HG03439 (cell line): ENCODE results near the gene FOXD1.

ENCODE experiments used
- ATAC-seq: cut with Tn5 transposase; IDR thresholded peaks from one replicate; pipeline ENCODE4 v1.9.1; 2021; ENCODE audit warnings: mild to moderate bottlenecking, moderate library complexity; ENCODE audit not compliant: unreplicated experiment

The FOXD1 gene

DNA sequence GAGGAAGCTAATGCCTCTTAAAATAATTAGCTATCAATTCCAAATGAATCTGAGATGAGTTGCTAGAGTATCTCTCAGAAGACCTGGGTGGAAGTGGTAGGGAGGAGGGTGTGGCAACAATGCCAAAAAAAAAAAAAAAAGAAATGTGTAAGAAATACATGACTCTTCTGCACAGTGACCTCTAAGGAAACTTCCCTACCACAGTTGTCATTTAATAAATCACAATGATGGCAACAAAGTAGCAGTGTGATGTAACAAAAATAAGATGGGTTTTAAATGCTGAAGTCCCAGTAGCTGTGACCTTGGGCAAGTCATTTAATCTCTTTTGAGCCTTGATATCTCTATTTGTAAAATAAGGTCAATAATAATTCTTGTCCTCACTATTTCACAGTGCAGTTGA, 7.2 kb downstream of the FOXD1 start:
- ATAC-seq, result no peak

DNA sequence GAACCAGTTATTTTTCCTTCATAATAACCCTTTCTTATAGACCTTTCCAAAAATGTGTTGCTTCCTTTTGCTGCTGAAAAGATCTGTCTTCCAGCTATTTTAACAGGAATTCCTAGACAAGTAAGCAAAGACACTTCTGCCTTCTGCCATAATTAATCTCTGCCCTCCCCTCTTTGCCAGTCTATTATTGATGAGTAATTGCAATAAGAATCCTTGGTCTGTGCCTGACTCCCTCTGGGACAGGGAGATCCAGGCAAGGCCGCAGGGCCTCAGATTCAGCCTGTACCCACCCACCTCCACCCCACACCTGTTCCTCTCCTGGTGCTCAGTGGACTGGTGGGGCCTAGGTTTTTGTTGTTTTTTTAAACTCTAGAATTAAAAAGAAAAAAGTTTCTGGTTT, 8.3 kb downstream of the FOXD1 start:
- no peak for ATAC-seq

DNA sequence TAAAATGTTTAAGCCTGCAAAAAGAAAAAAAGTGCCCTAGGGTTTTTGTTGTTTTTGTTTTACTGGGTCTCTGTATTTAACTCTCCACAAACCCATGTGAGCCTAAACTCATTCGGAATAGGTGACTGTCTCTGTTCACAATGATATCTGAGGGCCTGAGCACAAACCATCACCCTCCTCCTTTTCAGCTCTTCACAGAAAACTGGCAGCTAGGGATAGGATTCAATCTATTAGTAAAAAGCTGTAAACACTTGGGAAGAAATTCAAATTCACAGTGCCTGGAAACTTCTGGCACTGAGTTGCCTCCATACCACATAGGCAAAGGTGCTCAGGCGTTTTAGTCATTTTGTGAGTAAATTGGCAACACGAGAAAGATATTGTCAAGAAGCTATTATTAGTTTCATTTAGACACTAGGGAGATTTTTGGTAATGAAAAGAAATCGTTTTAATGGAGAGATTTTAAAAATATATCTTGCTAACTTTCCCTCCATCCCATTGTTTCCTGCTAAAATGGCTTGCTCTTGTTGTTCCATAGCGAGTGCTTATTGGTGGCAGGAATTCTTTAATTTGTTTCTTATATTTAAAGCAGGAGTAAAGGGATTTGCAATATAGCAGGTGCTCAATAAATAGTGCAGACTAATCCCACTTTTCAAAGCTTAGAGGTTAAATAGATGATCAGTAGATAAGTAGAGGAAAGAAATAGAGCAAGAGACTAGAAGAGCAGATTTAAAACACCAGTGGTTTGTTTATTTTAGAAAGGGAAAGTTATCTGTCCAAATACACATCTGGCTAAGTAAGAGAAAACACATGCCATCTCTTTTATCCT, 9.7 kb downstream of the FOXD1 start:
- ATAC-seq, result no peak

DNA sequence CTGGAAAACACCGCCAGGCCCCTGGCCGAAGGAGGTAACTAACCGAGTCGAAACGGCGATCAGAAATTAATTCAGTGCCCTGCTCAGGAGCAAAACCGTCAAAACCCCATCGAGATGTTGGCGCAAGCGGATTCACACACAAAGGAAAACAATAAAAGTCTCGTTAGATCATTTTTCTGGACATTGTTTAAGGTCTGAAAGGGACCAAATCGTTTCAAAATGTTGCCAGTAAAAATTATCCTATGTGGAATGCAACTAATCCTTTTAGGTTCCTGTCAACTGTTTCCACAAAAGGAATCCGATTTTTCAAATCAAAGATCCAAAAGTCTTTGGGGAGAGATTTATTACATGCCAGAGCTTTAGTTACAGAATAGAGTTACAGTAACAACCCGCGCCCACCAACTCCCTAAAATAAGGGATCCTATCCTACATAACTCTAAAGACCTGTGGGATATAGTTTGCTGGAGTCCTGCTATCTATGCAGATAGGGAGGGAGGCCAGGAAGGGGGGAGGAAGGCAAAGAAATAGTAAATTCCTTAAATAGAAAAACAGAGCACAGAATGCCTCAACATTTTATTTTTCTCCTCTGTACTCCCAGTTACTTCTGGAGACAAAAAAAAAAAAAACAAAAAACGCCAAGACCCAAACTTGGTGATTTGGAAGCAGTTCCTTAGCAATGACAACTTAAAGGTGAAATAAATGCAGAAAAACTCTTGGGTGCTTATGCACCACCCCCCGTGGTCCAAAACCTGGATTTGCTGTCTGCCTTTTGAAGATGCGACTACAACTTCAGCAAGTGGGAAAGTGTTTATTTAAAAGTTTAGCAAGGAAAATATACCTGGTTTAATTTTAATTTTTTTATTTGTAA, 10.6 kb downstream of the FOXD1 start:
- no peak for ATAC-seq

DNA sequence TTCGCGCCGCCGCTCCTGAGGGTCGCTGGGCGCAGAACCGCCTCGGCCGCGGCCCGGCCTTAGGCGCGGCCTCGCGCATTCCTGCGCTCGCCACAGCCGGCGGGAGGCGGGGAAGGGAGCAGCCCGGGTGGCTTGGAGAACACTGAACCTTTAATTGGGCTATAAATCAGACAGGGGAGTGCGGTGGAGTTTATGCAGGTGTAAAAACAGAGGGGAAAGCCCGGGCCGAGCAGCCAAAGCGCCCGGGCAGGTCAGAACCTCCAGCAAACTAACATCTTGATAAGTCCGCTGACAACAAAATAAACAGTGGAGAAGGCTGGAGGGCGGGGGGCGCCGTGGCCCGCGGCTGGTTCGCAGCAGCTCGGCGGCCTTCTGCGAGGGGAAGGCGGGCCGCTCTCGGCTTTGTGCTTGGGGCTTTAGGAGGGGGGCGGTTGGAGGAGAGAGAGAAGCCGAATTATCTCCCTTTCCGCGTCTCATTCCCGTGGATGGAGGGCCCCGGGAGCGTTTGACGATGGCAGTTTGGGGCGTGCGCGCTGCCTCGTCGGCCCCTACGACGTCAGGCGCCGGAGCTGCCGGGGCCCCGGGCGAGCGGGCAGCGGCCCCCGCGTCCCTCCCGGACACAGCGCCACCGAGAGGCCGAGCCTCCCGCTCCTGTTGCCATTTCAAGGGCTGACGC, 11.3 kb downstream of the FOXD1 start:
- no peak for ATAC-seq

DNA sequence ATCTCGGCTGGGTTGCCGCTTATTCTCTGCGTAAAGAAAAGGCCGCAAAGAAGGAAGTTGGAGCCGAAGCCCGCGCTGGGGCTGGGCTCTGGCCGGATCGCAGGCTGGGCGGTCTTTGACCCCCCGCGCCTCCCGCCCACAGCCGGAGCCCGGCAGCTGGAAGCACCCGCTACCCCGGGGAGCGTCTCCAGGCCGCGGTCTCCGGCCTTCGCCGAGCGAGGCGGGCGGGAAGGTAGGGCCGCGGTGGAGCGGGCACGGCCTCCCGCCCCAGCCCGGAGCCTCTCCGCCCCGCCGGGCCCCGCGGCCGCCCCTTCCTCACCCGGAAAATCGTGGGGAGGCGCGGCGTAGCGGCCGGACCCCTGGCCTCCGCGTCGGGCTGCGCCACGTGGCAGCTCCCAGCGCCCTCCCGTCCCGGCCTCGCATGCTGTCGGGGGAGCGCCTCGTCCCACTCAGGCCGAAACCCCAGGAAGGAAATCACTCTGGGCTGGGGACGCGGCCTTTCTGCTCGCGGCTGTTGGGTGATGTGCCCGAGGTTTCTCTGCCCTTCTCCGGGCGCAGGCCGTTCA, 12.0 kb downstream of the FOXD1 start:
- no peak for ATAC-seq

DNA sequence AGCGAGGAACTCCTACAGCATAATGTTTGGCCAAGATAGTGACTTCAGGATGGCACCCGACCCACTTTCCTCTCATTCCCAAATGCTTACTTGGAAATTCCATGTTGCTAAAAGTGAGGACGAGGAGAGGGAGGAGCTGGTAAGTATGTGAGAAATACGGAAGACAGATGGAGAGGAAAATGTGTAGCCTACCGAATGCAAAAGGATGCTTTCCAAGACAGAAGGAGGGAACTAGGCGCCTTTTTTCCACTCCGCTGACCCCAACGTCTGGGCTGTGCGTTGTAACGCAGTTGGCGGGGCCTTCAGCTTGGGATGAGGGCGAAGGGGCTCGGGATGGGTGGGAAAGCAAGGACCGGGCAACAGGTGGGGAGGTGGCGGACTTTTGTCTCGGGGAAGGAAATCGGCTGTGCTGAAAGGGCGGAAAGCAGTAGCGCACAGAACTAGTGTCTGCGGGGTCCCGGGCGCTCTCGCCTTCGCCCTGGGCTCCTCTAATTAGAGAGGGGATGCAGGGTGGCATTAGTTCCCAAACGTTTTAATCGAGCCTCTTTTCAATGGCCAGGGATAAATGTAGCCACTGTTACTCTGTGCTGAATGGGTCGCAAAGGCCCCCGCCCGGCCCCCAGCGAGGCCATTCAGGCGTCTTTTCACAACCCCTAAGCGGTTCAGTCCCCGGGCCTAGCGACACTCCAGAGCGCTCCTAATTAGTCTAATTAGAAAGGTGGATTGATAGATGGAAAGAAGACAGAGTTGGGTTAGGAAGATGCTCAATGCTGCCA, 12.6 kb downstream of the FOXD1 start:
- ATAC-seq, result no peak

DNA sequence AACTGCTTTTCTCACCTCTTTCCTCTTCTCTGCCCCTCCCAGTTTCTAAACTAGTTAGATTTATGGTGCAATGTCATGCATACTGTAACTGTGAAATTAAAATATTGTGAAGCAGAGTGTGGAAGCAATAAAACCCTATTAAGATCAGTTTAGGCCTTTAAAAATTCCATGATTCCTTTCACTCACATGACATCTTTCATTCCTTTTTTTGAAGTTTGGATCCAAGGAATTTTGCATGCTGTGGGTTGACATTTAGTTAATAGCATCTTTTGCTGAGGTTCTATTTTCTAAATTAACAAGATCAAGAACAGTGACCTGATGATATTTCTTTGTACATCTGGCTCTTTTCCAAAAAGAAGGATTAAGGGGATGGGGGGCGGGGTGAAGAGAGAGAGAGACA, 13.7 kb downstream of the FOXD1 start:
- no peak for ATAC-seq

DNA sequence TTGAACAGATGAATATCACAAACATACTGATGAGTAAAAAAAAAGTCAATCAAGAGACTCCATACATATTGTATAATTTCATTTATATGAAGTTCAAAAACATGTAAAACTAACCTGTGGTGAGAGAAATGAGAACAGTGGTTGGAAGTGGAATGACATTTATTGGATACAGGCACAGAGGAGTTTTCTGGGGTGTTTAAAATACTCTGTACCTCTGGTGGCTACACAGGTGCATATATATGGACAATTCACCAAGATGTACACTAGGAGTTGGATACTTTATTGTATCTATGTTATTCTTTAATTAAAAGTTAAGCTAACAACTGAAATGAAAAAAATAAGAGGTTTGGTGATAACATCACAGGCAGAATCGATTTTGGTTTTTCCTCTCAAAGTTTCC, 14.1 kb downstream of the FOXD1 start:
- no peak for ATAC-seq

DNA sequence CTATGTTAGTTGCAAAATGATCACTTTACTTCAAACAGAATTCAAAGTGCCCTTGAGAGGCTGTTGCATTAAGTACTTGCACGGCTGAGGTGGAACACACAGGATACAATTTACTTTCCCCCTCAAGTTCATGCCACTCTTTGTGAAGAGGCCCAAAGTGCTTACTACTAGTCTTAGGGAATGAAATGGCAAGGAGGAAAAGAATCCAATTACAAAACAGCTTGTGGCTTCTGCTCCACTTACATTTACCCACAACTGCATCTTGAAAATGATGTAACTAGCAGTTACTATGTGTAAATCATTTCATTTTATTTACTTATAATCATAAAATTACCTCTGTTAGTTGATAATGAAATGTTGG, 14.6 kb downstream of the FOXD1 start:
- no peak for ATAC-seq

DNA sequence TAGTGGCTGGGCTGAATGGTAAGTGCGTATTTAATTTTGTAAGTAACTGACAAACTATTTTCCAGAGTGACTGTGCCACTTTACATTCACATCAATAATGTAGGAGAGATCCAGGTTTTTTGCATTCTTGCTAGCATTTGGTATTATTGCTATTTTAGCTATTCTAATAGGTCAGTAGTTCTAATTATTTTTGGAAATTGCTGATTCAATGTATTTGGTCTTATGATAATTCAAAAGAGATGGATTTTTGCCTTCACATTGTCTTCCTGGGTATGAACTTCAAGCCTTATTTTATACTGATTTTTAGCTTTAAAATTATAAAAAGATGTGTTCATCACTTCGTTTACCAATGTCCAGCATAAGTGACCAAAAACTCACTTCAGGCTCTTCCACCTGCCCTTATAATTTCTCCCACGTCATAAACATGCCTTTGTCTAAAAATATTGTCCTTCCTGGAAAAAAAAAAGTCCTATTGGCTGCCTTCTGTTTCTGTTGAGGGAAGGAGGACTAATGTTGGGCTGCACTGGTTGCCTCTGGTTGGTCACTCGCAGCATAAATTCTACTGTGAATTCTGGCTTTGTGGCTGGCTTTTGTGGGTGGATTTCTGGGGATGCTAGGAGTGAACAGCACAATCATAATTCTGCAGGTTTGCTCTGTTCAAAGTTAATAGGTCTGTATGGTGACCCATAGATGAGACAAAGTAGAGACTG, 15.2 kb downstream of the FOXD1 start:
- no peak for ATAC-seq

DNA sequence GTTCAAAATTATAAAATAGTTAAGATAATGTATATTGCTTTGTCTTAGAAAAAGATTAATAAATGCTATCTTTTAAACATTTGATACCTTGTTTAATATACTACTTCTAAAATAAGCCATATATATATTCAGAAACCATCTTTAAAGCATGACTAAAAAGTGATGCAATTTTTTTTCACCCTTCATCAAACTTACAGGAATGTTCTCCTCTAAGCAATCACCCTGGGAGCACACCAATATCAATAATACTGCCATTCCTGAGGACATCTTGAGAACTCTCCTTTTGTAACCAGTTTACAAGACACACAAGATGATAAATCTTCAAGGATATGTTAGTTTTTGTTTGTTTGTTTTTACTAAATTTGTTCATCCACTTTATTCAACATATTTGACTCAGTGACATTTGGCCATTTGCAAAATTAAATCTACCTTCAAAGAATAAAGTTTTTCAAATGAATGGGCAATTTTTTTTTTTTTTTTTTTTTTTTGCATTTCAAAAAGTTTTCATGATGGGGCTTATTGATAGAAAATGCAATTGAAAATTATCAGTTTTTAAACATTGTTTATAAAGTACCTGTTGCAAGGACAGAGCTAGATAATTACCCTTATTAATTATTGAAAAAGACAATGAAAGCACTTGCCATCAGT, 17.2 kb downstream of the FOXD1 start:
- ATAC-seq, result no peak

DNA sequence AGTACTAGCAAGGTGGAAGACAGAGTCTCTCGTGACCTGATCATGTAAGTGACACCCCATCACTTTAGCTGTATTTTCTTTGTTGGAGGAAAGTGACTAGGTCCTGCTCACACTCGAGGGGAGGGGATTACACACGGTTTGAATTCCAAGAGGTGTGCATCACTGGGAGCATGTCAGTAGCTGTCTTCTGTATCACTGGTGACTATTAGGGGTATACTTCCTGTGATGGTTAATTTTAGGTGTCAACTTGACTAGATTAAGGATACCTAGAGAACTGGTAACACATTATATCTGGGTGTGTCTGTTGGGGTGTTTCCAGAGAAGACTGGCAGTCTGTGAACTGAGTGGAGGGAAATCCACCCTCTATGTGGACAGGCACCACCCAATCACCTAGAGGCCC, 22.5 kb downstream of the FOXD1 start:
- no peak for ATAC-seq

DNA sequence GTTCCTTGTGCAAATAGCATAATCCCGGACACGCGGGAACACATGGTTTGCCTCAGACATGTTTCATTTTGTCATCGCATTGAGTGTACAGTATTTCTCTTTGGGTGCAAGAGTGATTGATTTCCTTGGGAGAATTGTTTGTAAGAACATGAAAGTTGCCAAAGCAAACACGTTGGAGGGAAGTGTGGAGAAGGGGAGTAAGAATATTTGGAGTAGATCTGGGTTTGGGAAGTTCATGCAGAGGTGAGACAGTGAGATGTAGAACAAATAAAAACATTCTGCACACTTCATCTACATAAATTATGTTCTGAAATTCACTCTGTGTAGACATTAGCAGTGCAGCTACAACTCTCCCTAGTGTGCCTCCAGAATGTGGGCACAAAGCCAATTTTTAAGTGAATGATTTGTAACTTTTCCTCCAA, 24.0 kb downstream of the FOXD1 start:
- no peak for ATAC-seq

DNA sequence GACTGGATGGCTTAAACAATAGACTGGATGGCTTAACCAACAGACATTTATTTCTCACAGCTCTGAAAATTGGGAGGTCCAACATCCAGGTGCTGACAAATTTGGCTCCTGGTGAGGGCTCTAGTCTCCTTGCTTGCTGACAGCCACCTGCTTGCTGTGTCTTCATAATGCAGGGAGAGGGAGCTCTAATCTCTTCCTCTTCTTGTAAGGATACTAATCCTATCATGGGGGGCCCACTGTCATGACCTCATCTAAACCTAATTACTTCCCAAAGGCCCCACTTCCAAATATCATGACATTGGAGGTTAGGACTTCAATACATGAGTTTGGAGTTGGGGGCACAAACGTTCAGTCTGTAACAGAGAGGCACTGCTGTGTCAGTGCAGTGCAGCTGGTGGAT, 26.4 kb downstream of the FOXD1 start:
- ATAC-seq, result no peak

DNA sequence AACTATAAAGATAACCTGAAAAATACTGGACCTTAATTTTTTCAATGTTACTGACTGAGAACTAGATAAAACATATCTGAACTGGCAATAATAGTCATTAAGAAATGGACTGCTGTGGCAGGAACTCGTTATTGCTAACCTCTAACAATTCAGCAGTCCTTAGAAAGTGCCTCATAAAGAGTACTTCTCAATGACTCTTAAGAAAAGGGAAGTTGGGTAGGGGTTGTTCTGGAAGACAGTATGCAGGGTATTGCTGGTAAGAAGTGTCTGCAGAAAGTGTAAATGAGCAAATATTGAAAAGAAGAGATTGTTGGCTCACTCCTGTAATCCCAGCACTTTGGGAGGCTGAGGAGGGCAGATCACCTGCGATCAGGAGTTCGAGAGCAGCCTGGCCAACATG, 27.9 kb downstream of the FOXD1 start:
- no peak for ATAC-seq

DNA sequence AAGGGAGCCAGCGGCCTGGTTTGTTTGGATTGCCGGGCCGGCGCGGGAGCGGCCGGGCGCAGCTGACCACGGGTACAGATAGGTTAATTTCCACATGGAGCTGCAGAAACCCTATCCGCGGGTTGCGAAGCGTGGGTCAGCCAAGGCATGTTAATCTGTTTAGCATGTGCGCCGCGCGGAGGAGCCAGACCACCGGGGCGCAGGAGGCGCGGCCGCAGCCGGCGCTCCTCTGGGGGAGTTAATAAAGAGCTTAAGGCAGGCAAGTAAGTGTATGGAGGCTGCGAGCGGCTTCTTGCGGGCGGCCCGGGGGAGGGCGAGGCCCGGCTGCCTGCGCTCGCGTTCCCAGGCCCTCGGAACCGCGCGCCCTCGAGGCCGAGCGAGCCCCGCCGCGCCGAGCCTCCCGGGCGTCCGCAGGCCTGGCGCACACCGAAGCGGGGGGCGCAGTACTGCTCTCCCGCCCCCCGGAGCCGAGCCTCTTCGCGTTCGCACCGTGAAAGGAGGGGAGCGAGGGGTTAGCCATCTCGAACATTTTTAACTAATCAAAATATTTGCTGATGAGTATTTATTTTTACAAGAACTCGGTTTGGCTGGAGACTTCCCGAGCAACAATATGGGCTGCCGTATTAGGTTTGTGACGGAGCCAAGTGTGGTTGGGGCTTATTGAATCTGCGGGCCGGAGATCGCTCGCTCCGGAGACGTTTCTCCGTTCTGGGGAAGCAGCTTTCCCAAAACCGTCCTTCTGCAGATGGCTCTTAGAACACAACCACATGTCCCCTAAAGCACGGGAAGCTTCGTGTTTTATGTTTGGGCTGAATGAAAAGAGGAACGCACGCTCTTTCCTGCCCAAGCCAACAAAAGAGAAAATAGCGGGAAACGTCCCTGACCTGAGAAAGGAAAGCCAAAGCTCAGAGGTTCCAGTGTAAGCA, 28.8 kb downstream of the FOXD1 start:
- ATAC-seq, result no peak

DNA sequence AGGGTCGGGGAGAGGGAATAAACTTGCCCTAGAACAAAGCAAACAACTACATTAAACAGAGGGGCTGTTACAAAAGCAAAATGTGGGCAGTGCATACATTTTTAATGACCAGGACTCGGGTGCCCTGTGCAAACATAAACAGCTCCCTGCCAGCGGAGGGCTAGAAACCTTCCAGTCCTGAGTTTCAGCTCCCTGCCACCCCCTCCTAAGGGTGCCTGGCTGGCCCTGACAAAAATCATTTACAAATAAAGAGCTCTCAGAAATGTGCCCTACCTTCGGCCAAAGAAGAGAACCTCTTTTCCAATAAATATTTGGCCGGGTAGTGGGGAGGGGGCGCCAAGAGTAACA, 29.5 kb downstream of the FOXD1 start:
- no peak for ATAC-seq
